Measurements from ENCODE around the gene RAVER1. TPM values are rescaled to one million over a fixed set of nuclear protein-coding genes. Genes with fewer than 3 reads are reported as not detected.

Gene RAVER1
- total RNA-seq, 2 experiments from 2014 or later: 35.7 to 90.7 TPM

DNA sequence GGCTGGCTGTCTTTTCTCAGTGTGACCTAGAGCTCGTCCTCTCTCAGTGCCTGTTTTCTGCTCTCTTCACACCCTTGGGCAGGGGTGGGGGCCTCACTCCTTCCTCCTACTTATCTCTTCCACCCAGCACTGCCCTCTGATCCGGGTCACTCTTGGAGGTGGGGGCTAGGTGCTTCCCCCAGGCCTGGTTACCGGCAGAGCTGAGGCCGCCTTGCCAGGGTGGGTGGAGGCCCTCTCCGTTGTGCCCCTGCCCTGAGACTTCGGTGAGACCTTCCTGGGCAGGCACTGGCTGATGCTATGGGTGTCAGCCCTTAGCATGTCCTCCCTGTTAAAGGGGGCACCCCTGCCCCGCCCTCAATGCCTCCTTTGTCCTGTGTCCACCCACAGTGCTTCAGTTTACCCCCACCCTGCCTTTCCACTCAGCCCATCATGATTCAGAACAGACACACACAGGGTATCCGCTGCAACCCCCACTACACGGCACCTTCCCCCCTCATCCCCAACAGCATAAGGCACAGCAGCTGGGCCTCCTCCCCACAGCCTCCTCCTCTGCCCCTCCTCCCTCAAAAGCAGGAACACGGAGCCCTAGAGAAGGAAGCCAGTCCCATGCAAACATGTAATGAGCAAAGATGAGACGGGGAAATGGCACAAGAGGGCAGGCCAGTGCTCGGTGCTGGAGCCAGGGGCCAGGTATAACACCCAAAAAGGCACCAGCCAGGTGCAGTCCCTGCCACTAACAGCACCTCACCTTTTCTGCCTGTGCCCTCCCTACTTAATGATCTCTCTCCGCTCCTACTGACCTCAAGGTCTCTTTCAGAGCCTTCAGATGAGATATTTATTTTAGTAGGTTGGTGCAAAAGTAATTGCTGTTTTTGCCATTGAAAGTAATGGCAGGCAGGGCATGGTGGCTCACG lies 33.5 kb downstream of the RAVER1 start:
- no peaks in the 10 kb centered on the region for H3K79me2 ChIP-seq (ENCODE audit: insufficient read depth, low read depth, low read length)
- H3K4me1 ChIP-seq (ENCODE audit: insufficient read depth, low read length, poor library complexity, severe bottlenecking): peaks cover 9% of the 10 kb centered on the region
- no peaks in the 10 kb centered on the region for H4K20me1 ChIP-seq (ENCODE audit: insufficient read depth, low read length)
- no peaks in the 10 kb centered on the region for H3K9me2 ChIP-seq (ENCODE audit: insufficient read depth, low read length)
- no peak overlapping the region for H3K27ac ChIP-seq (ENCODE audit: low read depth, low read length, poor library complexity, severe bottlenecking)
- no peaks in the 10 kb centered on the region; the same call in 1 of the 2 replicates for H3K36me3 ChIP-seq (ENCODE audit: insufficient read depth, low read length)
- no peak overlapping the region for H3K4me2 ChIP-seq (ENCODE audit: low read length)
- no peaks in the 10 kb centered on the region for H3K9me3 ChIP-seq (ENCODE audit: low read length)
- H3K4me3 ChIP-seq (ENCODE audit: low read depth, low read length, poor library complexity, severe bottlenecking): no peak overlapping the region
- no peak overlapping the region; the same call in 1 of the 2 replicates for H2AFZ ChIP-seq (ENCODE audit: low read length)
- TF ChIP-seq, protein P1, sequence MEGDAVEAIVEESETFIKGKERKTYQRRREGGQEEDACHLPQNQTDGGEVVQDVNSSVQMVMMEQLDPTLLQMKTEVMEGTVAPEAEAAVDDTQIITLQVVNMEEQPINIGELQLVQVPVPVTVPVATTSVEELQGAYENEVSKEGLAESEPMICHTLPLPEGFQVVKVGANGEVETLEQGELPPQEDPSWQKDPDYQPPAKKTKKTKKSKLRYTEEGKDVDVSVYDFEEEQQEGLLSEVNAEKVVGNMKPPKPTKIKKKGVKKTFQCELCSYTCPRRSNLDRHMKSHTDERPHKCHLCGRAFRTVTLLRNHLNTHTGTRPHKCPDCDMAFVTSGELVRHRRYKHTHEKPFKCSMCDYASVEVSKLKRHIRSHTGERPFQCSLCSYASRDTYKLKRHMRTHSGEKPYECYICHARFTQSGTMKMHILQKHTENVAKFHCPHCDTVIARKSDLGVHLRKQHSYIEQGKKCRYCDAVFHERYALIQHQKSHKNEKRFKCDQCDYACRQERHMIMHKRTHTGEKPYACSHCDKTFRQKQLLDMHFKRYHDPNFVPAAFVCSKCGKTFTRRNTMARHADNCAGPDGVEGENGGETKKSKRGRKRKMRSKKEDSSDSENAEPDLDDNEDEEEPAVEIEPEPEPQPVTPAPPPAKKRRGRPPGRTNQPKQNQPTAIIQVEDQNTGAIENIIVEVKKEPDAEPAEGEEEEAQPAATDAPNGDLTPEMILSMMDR (conservative IDR thresholded peaks at IDR 0.05; ENCODE audit: low read length): no peak
- no peak for TF ChIP-seq EZH2phosphoT487 (IDR thresholded peaks at IDR 0.05; ENCODE audit: borderline replicate concordance, low read depth, low read length)
- CTCF ChIA-PET (ENCODE audit: unreplicated experiment): no interaction called here
- DNase-seq (ENCODE audit: low spot score): no peak
- POLR2A ChIA-PET: no interaction called here
- intact Hi-C loops (cut with micrococcal nuclease; ENCODE audit: unreplicated experiment): no loop called here
- BruUV-seq (replicated peaks): no TSS peak

DNA sequence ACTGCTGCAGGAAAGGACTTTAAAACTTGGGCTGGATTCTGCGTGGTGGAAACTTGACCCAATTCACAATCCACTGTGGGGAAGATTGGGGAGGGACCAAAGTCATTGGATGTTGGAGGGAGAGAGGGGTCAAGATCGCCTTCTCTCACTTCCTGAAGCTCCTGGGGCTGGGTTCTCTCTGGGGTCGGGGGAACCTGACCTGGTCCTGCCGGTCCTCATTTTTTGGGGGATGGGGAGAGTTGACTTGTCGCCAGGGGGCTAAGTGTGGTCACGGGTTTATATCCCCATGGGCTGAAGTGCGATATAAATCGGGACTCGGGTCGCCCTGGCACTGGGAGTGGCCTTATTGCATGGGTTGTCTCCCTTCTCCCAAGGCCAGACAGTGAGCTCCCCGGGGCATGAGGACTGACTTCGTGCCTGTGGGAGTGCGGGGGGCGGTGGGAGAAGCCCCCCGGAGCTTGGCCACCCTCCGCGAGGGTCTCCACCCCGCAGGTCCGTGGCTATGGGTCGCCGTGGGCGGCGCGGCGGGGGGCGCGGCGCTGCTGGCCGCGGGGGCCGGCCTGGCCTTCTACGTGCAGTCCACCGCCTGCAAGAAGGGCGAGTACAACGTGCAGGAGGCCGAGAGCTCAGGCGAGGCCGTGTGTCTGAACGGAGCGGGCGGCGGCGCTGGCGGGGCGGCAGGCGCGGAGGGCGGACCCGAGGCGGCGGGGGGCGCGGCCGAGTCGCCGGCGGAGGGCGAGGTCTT lies 37.3 kb downstream of the RAVER1 start:
- DNase-seq (ENCODE audit: low spot score): no peak
- Histone ChIP-seq H3K79me2 (ENCODE audit: insufficient read depth, low read depth, low read length) (no peaks in the 10 kb centered on the region), H2AFZ (ENCODE audit: low read length) (no peak overlapping the region), H3K9me2 (ENCODE audit: insufficient read depth, low read length) (no peaks in the 10 kb centered on the region), H4K20me1 (ENCODE audit: insufficient read depth, low read length) (no peaks in the 10 kb centered on the region), H3K9me3 (ENCODE audit: low read length) (no peaks in the 10 kb centered on the region), H3K27ac (ENCODE audit: low read depth, low read length, poor library complexity, severe bottlenecking) (no peak overlapping the region), H3K4me1 (ENCODE audit: insufficient read depth, low read length, poor library complexity, severe bottlenecking) (peaks cover 27% of the 10 kb centered on the region), H3K4me2 (ENCODE audit: low read length) (peak overlapping the region; percentile 32; the same call in 1 of the 2 replicates), H3K36me3 (ENCODE audit: insufficient read depth, low read length) (no peaks in the 10 kb centered on the region), H3K4me3 (ENCODE audit: low read depth, low read length, poor library complexity, severe bottlenecking) (no peak overlapping the region)
- POLR2A ChIA-PET: no interaction called here
- no TSS peak for BruUV-seq (replicated peaks)
- intact Hi-C loops (cut with micrococcal nuclease; ENCODE audit: unreplicated experiment): no loop called here
- no peak for TF ChIP-seq EZH2phosphoT487 (IDR thresholded peaks at IDR 0.05; ENCODE audit: borderline replicate concordance, low read depth, low read length)
- TF ChIP-seq, protein P1 (conservative IDR thresholded peaks at IDR 0.05; ENCODE audit: low read length): no peak
- CTCF ChIA-PET (ENCODE audit: unreplicated experiment): no interaction called here

Measured in OCI-LY7 (cell line).